ENCODE results near the gene PPP1R15A.
"Not testable (repeated sequence)": the region's sequence is repeated elsewhere in the genome, so short reads cannot be mapped to it uniquely, and the experiment has no call there.

PPP1R15A gene

GRCh38 chr19:48858984-48859710 is 13.1 kb upstream of the PPP1R15A start:
- in situ Hi-C loops (cut with HindIII; ENCODE audit: low sequenced_read_pairs) = no loop called here

GRCh38 chr19:48859711-48860572 is 12.3 kb upstream of the PPP1R15A start:
- in situ Hi-C loops (cut with HindIII; ENCODE audit: low sequenced_read_pairs) = no loop called here

DNA sequence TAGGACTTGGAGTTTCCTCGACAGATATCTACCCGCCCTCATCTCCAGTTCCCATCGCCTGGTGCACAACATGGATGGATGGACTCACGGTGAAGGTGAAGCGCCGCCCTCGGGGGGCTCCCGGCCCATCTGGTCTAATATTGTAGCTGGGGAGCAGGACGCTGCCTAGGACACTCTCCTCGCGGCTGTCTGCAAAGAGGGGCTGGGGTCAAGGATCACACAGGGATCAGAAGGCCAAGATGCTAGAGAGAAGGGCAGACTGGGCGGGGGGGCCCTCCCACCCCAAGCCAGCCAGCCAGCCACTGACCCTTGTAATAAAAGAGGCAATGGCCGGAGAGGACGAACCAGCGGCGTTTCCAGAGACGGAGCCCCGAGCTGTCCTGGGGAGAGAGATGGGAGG is 10.9 kb upstream of the PPP1R15A start:
- in situ Hi-C loops (cut with HindIII; ENCODE audit: low sequenced_read_pairs) = no loop called here

- in situ Hi-C loops (cut with HindIII; ENCODE audit: low sequenced_read_pairs) = no loop called here
These were observed 9.4 kb upstream of the PPP1R15A start for GRCh38 chr19:48862827-48863226.

DNA sequence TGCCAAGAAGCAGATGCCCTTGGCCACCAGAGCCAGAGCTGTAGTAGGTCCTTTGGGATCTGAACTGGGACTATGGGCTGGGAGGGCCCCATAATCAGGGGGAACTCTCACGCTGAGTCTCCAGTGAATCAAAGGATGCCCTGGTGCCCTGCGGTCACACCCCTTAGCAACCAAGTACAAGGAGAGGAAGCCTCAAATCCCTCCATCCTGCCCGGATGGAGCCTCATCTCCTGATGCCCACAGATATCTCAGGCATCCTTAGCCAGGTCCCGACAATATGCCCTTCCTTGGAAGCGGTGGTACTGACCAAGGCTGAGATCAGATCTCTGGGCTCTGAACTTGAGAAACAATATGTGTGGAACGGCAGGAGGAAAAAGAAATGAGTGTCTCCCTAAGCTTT is 5.5 kb upstream of the PPP1R15A start:
- in situ Hi-C loops (cut with HindIII; ENCODE audit: low sequenced_read_pairs) = no loop called here

DNA sequence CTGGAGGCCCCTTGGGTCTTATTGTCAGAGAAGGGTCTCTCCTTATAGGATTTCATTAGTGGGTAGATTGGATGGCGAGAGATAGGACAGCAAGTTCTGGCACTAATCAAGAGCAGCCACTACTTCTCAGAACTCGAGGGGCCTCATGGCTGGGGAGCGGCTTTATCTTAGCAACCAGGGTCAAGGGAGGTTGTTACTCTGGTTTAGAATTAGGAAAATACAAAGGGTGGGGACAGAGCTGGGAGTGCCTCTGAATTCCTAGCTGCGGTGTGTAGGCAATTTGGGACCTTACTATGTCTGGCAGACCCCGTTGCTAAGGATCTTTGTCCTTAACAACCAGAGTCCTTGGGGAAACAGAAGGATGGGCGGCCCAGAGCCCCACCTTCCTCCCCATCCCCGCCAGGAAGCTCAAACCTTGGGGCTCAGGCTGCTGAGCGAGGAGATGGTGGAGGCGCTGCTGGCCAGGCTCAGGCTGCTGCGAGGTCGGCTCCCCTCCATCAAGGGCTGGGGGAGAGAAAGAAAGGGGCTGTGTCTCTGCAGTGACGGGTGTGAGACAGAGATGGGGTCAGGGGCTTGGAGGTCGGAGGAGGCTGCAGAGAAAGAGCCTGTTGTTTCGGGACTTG is 5.0 kb upstream of the PPP1R15A start:
- in situ Hi-C loops (cut with HindIII; ENCODE audit: low sequenced_read_pairs) = no loop called here

DNA sequence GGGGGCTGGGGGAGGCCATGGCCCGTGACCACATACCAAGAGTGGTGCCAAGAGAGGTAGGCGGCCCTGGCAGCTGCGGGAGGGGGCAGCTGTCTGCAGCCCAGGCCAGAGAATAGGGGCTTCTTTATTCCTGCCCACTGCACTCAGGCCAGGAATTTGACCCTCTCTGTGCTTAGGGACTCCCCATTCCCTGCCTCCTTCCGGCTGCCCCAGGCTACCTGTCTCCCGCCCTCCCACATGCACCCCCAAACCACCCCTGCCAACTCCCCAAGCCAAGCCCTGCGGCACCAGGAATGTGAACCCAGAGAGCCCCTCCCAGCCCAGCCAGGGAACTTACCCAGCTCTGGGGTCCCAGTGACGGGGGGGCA is 4.5 kb upstream of the PPP1R15A start:
- in situ Hi-C loops (cut with HindIII; ENCODE audit: low sequenced_read_pairs) = no loop called here

- in situ Hi-C loops (cut with HindIII; ENCODE audit: low sequenced_read_pairs) = no loop called here
These were observed 3.9 kb upstream of the PPP1R15A start, which contains the start of gene PLEKHA4 for GRCh38 chr19:48868114-48868886. TSS of gene PLEKHA4 (minus strand) at chr19:48868617. CDS start at chr19:48867620, 997 bp downstream.

DNA sequence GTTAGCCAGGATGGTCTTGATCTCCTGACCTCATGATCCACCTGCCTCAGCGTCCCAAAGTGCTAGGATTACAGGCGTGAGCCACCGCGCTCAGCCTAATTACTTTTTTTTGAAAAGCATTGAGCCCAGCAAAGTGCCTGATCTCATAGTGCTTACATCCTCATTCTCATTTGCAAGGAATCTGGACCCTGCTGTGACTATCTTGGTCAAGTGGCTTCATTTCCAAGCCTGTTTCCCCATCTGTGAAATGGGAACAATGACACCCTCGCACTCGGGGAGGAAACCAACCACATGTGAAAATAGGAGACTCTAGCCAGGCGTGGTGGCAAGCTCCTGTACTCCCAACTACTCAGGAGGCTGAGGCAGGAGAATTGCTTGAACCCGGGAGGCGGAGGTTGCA is 2.2 kb upstream of the PPP1R15A start:
- in situ Hi-C loops (cut with HindIII; ENCODE audit: low sequenced_read_pairs) = no loop called here

DNA sequence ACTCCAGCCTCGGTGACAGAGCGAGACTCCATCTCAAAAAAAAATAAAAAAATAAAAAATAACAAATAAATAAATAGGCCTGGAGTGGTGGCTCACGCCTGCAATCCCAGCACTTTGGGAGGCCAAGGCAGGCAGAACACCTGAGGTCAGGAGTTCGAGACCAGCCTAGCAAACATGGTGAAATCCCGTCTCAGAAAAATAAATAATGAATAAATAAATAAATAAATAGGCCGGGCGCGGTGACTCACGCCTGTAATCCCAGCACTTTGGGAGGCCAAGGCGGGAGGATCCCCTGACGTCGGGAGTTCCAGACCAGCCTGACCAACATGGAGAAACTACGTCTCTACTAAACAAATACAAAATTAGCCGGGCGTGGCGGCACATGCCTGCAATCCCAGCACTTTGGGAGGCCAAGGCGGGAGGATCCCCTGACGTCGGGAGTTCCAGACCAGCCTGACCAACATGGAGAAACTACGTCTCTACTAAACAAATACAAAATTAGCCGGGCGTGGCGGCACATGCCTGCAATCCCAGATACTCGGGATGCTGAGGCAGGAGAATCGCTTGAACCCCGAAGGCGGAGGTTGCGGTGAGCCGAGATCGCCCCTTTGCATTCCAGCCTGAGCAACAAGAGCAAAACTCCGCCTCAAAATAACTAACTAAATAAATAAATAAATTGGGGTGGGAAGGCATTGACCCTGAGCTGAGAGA is 595 bp upstream of the PPP1R15A start:
- in situ Hi-C loops (cut with HindIII; ENCODE audit: low sequenced_read_pairs) = not testable (repeated sequence)

DNA sequence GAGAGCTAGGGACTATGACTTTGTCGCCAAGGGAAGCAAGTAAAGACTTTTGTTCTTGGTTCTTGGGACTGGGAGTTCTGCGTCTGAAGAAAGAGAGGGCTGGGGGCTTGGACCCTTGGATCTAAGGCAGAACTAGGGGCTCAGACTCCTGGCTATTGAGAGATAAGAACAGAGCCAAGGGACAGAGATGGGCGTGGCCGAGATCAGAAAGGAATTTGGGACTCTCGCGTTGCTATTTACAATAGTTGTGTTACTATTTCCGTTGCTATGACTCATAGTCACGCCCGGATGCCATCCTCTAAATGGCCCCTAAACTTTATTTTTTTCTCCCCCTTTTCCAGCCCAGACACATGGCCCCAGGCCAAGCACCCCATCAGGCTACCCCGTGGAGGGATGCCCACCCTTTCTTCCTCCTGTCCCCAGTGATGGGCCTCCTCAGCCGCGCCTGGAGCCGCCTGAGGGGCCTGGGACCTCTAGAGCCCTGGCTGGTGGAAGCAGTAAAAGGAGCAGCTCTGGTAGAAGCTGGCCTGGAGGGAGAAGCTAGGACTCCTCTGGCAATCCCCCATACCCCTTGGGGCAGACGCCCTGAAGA is 759 bp downstream of the PPP1R15A start:
- in situ Hi-C loops (cut with HindIII; ENCODE audit: low sequenced_read_pairs) = no loop called here

GRCh38 chr19:48873476-48874302 is 1.5 kb downstream of the PPP1R15A start:
- in situ Hi-C loops (cut with HindIII; ENCODE audit: low sequenced_read_pairs) = no loop called here

DNA sequence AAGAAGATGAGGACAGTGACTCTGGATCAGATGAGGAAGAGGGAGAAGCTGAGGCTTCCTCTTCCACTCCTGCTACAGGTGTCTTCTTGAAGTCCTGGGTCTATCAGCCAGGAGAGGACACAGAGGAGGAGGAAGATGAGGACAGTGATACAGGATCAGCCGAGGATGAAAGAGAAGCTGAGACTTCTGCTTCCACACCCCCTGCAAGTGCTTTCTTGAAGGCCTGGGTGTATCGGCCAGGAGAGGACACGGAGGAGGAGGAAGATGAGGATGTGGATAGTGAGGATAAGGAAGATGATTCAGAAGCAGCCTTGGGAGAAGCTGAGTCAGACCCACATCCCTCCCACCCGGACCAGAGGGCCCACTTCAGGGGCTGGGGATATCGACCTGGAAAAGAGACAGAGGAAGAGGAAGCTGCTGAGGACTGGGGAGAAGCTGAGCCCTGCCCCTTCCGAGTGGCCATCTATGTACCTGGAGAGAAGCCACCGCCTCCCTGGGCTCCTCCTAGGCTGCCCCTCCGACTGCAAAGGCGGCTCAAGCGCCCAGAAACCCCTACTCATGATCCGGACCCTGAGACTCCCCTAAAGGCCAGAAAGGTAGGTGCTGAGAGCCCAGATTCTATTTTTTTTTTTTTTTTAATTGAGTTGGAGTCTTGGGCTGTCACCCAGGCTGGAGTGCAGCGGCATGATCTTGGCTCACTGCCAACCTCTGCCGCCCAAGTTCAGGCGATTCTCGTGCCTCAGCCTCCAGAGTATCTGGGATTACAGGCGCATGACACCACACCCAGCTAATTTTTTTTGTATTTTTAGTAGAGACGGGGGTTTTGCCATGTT is 2.3 kb downstream of the PPP1R15A start:
- in situ Hi-C loops (cut with HindIII; ENCODE audit: low sequenced_read_pairs) = no loop called here

GRCh38 chr19:48876043-48876981 is 4.1 kb downstream of the PPP1R15A start:
- in situ Hi-C loops (cut with HindIII; ENCODE audit: low sequenced_read_pairs) = not testable (repeated sequence)

- in situ Hi-C loops (cut with HindIII; ENCODE audit: low sequenced_read_pairs) = no loop called here
These were observed 5.6 kb downstream of the PPP1R15A start for GRCh38 chr19:48877855-48878195.

GRCh38 chr19:48878196-48879024 is 6.2 kb downstream of the PPP1R15A start:
- in situ Hi-C loops (cut with HindIII; ENCODE audit: low sequenced_read_pairs) = no loop called here
